Esophagus muscularis mucosa (tissue), 4 donors: ENCODE results near the gene MYO1A.

Experiments
- CTCF ChIP-seq, 3 experiments: fragments of 200-600 bp in 2 of 3; fragments of 450-650 bp in 1 of 3; sonication (generic) in 2 of 3; IDR thresholded peaks; one replicate each; pipeline ENCODE4 v1.5.1; 2017 to 2019; ENCODE audit warnings: antibody characterized with exemption in 3 of 3, mild to moderate bottlenecking in 2 of 3, moderate library complexity in 1 of 3
- EP300 ChIP-seq: sonication (generic); formaldehyde crosslinking; IDR thresholded peaks from one replicate; pipeline ENCODE4 v1.6.1; 2017; ENCODE audit warnings: antibody characterized with exemption
- POLR2A ChIP-seq: fragments of 450-650 bp; IDR thresholded peaks from one replicate; pipeline ENCODE4 v1.6.1; 2017; ENCODE audit warnings: antibody characterized with exemption, moderate library complexity, mild to moderate bottlenecking, low read depth

GRCh38 chr12:57048423-57049118, 1.4 kb downstream of the MYO1A start:
- TF ChIP-seq CTCF (IDR thresholded peaks at IDR 0.05): no peak
- no peak for TF ChIP-seq EP300
- no peak for TF ChIP-seq POLR2A
